GM04503 (cell line): ENCODE measurements around the gene SP3.

Experiments
- DNase-seq: peaks from one replicate; pipeline ENCODE4 v3.0.0-alpha.2; 2012; ENCODE audit warnings: low read depth

Gene SP3

GRCh38 chr2:173942861-173943523 is 22.2 kb downstream of the SP3 start:
- DNase-seq: no peak

- DNase-seq: no peak
These were observed 23.6 kb downstream of the SP3 start for GRCh38 chr2:173941567-173941966.

GRCh38 chr2:173940208-173941020 is 24.8 kb downstream of the SP3 start:
- no peak for DNase-seq

- DNase-seq: no peak
These were observed 26.3 kb downstream of the SP3 start for GRCh38 chr2:173938700-173939384.

- no peak for DNase-seq
These were observed 29.9 kb downstream of the SP3 start for GRCh38 chr2:173935305-173935704.

GRCh38 chr2:173934895-173935294 is 30.3 kb downstream of the SP3 start:
- no peak for DNase-seq

GRCh38 chr2:173931751-173932150 is 33.4 kb downstream of the SP3 start:
- DNase-seq: no peak

- no peak for DNase-seq
These were observed 35.7 kb downstream of the SP3 start for GRCh38 chr2:173929441-173929840.

- no peak for DNase-seq
These were observed 38.3 kb downstream of the SP3 start for GRCh38 chr2:173926875-173927274.

- no peak for DNase-seq
These were observed 40.9 kb downstream of the SP3 start for GRCh38 chr2:173924285-173924684.

GRCh38 chr2:173922760-173923159 is 42.4 kb downstream of the SP3 start:
- DNase-seq: no peak

GRCh38 chr2:173922068-173922467 is 43.1 kb downstream of the SP3 start:
- no peak for DNase-seq

GRCh38 chr2:173914055-173914927 is 50.9 kb downstream of the SP3 start:
- no peak for DNase-seq

- no peak for DNase-seq
These were observed 55.3 kb downstream of the SP3 start for GRCh38 chr2:173909846-173910245.

- no peak for DNase-seq
These were observed 58.5 kb downstream of the SP3 start for GRCh38 chr2:173906626-173907025.

GRCh38 chr2:173903601-173904394 is 61.4 kb downstream of the SP3 start:
- no peak for DNase-seq

GRCh38 chr2:173898996-173899395 is 66.2 kb downstream of the SP3 start:
- DNase-seq: no peak

- DNase-seq: no peak
These were observed 67.0 kb downstream of the SP3 start for GRCh38 chr2:173898178-173898668.

GRCh38 chr2:173896755-173897154 is 68.4 kb downstream of the SP3 start:
- DNase-seq: no peak

GRCh38 chr2:173892341-173892740 is 72.8 kb downstream of the SP3 start:
- DNase-seq: no peak
